ENCODE measurements around the gene SYNE1.

DNA sequence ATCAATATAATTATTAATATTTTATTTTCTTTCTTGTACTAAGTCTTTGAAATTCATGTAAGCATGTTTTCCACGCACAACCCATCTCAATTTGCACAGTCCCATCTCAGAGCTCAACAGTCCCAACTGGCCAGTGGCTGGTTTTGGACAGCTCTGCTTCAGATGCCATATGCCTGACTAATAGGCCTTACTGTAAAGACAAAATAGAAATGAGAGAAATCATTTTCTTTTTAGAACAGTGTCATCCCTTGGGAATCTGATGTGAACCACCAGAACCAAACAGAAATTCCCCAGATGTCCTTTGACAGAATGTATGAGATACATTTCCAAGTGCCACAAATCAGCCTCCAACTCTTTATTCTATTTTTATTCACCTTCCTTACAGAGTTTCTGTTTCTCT, 490.8 kb downstream of the SYNE1 start:
- no peak for TF ChIP-seq GATA3 (IDR thresholded peaks at IDR 0.05; ENCODE audit: low read depth, low read length)
- no peak for TF ChIP-seq GATA2 (IDR thresholded peaks at IDR 0.05; ENCODE audit: low read depth, low read length)

All from SH-SY5Y (cell line).